ENCODE data around the gene RET. TPM values are rescaled to one million over a fixed set of nuclear protein-coding genes. Genes with fewer than 3 reads are reported as not detected.

Gene RET
- total RNA-seq, 2 donors from 2014 or later: 0.34 TPM; not detected in 1

DNA sequence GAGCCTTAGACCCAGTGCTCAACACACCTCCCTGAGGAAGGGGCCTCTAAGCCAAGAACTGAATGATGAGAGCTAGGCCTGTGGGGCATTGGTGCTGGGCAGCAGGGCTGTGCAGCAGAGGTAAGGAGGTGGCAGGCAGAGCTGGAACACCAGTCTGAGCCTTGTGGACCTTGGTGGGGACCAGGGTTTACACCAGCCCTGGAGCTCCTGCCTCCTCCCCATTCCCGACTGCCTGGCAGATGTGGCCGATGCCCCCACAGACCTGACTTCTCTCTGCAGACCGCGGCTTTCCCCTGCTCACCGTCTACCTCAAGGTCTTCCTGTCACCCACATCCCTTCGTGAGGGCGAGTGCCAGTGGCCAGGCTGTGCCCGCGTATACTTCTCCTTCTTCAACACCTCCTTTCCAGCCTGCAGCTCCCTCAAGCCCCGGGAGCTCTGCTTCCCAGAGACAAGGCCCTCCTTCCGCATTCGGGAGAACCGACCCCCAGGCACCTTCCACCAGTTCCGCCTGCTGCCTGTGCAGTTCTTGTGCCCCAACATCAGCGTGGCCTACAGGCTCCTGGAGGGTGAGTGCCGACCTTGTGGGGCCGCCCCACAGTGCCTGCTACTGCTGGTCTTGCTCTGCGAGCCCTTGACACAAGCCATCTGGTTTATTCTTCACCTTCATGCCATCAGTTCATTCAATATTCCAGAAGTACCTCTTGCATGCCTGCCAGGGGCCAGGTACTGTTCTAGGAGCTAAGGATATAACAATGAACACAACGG, 25.4 kb downstream of the RET start:
- Mint-ChIP-seq H3K36me3 (ENCODE audit: low read depth) (no peaks in the 10 kb centered on the region), H3K4me3 (no peak overlapping the region), H3K4me1 (peaks cover 8% of the 10 kb centered on the region), H3K27me3 (peaks cover 40% of the 10 kb centered on the region), H3K27ac (no peak overlapping the region)
- H3K9me3 ChIP-seq (ENCODE audit: control insufficient read depth, low read length, poor library complexity, severe bottlenecking): no peaks in the 10 kb centered on the region
- DNase-seq (no peak), ATAC-seq (no peak)

DNA sequence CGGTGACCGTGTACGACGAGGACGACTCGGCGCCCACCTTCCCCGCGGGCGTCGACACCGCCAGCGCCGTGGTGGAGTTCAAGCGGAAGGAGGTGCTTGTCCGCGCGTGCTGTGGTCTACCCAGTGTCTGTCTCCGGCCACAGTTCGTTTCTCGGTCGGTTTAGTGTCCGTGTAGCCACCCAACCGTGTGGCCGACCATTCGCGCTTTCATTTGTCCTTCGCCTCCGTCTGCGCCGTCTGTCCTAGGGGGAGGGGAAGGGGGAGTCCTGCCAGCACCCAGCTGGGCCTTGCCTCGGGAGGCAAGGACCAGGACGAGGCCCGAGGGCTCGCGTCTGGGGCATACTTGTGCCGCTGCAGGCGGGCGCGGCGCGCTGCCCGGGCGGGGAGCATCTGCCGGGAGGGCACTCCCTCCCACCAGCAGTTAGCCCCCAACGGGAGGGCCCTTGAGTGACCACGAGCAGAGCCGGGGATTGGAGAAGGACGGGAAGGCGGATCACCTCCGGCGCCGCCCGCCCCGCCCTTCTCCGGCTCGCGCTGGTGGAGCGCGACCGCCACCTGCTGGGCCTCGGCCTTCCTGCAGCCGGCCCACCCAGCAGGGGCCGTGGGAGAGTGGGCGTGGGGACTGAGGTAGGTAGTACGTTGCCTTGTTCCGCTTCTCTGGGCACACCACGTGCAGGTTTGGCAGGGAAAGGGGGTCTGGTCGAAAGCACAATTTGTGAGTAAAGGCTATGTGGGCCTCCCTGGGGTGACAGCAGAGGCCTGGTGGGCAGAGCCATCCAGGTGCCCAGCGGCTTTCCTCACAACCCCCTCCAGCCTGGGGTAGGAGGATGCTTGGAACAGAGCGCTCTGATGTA, 28.5 kb downstream of the RET start:
- Mint-ChIP-seq H3K27me3 (peaks cover 24% of the 10 kb centered on the region), H3K36me3 (ENCODE audit: low read depth) (no peaks in the 10 kb centered on the region), H3K27ac (peak overlapping the region; percentile 8), H3K4me3 (peak overlapping the region; percentile 88), H3K4me1 (peaks cover 8% of the 10 kb centered on the region)
- DNase-seq (peak; percentile 71 to 75 (median 73)), ATAC-seq (peak; percentile 95)
- H3K9me3 ChIP-seq (ENCODE audit: control insufficient read depth, low read length, poor library complexity, severe bottlenecking): no peaks in the 10 kb centered on the region

DNA sequence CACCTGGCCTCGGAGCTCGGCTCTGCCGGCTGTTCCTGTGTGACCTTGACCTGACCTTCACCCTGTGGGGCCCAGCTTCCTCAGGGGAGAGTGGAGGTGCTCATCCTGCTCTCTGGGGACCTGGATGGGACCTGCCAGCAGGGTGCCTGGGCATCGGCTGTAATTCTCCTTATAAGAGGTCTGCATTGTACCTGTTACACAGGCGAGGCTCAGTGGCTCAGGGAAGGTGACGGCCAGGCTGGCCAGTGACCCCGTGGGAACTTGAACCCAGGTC, 29.0 kb downstream of the RET start:
- no peak for DNase-seq
- H3K4me1 Mint-ChIP-seq: peaks cover 8% of the 10 kb centered on the region
- no peaks in the 10 kb centered on the region for H3K9me3 ChIP-seq (ENCODE audit: control insufficient read depth, low read length, poor library complexity, severe bottlenecking)
- no peak for ATAC-seq
- no peak overlapping the region for H3K4me3 Mint-ChIP-seq
- H3K36me3 Mint-ChIP-seq (ENCODE audit: low read depth): no peaks in the 10 kb centered on the region
- no peak overlapping the region for H3K27ac Mint-ChIP-seq
- peaks cover 21% of the 10 kb centered on the region for H3K27me3 Mint-ChIP-seq

DNA sequence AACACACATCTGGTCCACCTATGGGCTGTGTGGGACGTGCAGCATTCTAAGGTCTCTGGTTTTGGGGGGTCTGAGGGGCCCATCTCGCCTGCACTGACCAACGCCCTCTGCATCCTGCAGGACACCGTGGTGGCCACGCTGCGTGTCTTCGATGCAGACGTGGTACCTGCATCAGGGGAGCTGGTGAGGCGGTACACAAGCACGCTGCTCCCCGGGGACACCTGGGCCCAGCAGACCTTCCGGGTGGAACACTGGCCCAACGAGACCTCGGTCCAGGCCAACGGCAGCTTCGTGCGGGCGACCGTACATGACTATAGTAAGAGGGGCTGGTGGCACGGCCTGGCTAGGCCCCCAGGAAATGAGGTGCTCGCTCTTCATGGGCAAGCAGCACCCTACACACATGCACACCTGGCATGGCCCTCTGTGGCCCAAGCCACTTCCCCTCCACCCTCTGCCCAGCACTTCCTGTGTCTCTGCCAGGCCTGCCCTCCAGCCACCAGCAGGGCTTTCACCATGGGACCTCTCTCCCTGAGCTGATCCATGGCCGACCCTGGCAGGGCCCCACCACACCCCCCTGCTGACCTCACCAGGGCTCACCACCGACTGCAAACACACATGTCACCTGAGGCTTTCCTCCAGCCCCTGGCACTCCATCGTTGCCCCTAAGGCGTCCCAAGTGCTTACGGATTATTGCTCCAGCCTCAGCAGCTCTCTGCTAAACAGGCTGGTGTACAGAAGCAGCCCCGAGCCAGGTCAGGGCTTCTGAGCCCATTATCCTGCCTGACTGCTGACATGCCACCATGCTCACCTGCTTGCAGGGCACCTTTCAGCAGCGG, 29.6 kb downstream of the RET start:
- H3K27me3 Mint-ChIP-seq: peaks cover 21% of the 10 kb centered on the region
- no peaks in the 10 kb centered on the region for H3K9me3 ChIP-seq (ENCODE audit: control insufficient read depth, low read length, poor library complexity, severe bottlenecking)
- ATAC-seq (no peak), DNase-seq (no peak)
- no peak overlapping the region for H3K27ac Mint-ChIP-seq
- H3K4me3 Mint-ChIP-seq: peak overlapping the region; percentile 56
- peaks cover 8% of the 10 kb centered on the region for H3K4me1 Mint-ChIP-seq
- H3K36me3 Mint-ChIP-seq (ENCODE audit: low read depth): no peaks in the 10 kb centered on the region

DNA sequence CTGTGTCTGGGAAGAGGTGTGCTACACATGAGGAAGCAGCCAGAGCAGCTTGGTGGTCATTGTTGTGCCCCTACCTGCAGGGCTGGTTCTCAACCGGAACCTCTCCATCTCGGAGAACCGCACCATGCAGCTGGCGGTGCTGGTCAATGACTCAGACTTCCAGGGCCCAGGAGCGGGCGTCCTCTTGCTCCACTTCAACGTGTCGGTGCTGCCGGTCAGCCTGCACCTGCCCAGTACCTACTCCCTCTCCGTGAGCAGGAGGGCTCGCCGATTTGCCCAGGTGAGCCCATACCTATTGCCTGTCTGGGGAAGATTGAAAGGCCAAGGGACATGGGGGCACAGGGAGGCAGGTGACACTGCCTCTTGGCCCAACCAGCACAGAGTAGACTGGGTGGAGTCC, 32.1 kb downstream of the RET start:
- ATAC-seq (no peak), DNase-seq (no peak)
- Mint-ChIP-seq H3K27ac (no peak overlapping the region), H3K4me1 (peaks cover 2% of the 10 kb centered on the region), H3K36me3 (ENCODE audit: low read depth) (no peaks in the 10 kb centered on the region), H3K27me3 (peaks cover 2% of the 10 kb centered on the region), H3K4me3 (no peak overlapping the region)
- H3K9me3 ChIP-seq (ENCODE audit: control insufficient read depth, low read length, poor library complexity, severe bottlenecking): no peaks in the 10 kb centered on the region

DNA sequence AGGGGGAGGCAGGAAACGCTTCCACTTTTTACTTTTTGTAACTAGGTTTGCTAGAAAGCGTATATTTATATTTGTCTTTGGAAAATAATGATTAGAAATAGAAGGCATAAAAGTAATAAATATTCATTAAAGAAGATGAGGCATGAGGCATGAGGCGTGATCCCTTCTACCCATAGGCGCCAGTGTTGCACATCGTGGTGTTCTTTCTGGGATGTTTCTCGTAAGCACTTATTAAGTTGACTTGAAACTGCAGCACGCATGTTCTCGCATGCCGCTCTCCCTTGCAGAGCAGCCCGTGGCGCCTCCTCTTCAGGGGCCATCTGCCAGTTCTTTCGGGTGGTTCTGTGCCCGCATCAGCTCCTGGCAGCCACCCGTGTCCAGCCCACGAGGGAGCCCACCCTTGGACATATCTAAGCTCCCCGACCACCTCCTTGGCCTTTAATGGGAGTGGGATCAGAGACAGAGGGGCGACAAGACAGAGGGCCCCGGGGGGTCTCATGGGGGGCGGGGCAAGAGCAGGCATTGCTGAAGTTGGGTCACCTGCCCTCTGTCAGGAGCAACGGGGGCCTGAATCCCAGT, 32.9 kb downstream of the RET start:
- no peaks in the 10 kb centered on the region for H3K27me3 Mint-ChIP-seq
- DNase-seq (no peak), ATAC-seq (no peak)
- H3K4me1 Mint-ChIP-seq: peaks cover 2% of the 10 kb centered on the region
- H3K4me3 Mint-ChIP-seq: no peak overlapping the region
- no peaks in the 10 kb centered on the region for H3K36me3 Mint-ChIP-seq (ENCODE audit: low read depth)
- no peak overlapping the region for H3K27ac Mint-ChIP-seq
- H3K9me3 ChIP-seq (ENCODE audit: control insufficient read depth, low read length, poor library complexity, severe bottlenecking): no peaks in the 10 kb centered on the region

DNA sequence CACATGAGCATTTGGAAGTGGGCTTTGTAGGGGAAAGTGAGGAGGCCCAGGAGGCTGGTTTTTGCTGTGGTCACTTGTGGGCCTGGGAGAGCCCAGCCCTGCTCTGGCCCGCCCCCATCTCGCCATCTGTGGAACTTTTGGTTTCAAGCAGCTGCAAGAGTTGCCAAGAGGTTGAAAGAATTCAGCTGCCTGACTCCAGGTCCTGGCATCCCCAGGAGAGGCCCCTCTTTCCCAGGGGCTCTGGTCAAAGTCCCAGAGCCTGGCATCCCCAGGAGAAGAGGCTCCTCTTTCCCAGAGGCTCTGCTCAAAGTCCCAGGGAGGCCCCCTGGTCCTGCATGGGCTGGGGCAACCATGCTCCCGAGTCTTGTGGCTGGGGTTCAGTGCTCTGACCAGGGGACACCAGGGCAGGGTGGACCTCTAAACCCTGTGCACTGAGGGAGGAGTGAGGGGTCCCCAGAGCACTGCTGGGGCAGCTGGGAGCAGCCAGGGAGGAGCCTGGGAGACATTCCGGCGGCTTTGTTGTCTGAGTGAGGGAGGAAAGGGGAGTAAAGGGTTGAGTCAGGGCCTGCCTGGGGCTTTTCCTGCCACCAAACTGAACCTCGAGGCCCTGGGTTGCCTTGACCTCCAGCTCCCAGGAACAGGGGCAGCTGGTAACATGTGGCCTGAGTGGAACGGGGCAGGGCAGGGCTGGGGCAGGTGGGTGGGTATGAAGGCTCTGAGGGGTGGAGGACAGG, 33.6 kb downstream of the RET start:
- no peaks in the 10 kb centered on the region for H3K9me3 ChIP-seq (ENCODE audit: control insufficient read depth, low read length, poor library complexity, severe bottlenecking)
- Mint-ChIP-seq H3K36me3 (ENCODE audit: low read depth) (no peaks in the 10 kb centered on the region), H3K4me1 (peaks cover 2% of the 10 kb centered on the region), H3K4me3 (no peak overlapping the region), H3K27ac (no peak overlapping the region), H3K27me3 (no peaks in the 10 kb centered on the region)
- no peak for ATAC-seq
- DNase-seq: no peak

DNA sequence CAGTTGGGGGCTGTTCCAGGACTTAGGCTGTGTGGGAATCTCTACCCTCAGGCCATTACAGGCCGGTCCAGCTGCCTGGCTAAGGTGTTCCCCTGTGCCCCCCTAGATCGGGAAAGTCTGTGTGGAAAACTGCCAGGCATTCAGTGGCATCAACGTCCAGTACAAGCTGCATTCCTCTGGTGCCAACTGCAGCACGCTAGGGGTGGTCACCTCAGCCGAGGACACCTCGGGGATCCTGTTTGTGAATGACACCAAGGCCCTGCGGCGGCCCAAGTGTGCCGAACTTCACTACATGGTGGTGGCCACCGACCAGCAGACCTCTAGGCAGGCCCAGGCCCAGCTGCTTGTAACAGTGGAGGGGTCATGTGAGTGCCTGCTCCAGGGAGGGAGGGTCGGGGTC, 34.2 kb downstream of the RET start:
- Mint-ChIP-seq H3K27me3 (no peaks in the 10 kb centered on the region), H3K27ac (no peak overlapping the region), H3K4me1 (no peaks in the 10 kb centered on the region), H3K4me3 (no peak overlapping the region), H3K36me3 (ENCODE audit: low read depth) (no peaks in the 10 kb centered on the region)
- no peak for DNase-seq
- ATAC-seq: no peak
- no peaks in the 10 kb centered on the region for H3K9me3 ChIP-seq (ENCODE audit: control insufficient read depth, low read length, poor library complexity, severe bottlenecking)

DNA sequence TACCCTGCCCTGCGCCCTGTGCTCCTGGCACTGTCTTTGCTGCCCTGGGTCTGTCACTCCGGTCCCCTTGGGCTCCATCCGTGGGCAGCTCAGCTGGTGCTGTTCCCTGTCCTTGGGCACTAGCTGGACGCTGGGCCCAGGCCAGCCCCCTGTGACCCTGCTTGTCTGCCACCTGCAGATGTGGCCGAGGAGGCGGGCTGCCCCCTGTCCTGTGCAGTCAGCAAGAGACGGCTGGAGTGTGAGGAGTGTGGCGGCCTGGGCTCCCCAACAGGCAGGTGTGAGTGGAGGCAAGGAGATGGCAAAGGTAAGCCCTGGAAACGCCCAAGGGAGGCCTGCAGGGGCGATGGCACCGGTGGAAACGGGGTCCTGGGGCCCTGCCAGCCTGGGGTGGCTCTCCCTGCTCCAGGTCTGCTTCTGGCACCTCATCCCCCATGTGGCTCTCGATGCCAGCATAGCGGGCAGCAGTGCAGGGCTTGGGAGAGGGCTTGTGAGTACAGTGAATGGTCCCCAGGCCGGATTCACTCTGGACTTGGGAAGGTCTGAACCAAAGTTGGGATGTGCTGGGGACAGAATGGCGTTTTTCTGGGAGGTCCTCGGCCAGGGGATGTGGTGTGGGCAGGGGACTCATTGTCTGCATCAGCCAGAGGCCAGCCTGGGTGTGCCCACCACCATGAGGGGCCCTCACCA, 35.2 kb downstream of the RET start:
- no peaks in the 10 kb centered on the region for H3K27me3 Mint-ChIP-seq
- H3K9me3 ChIP-seq (ENCODE audit: control insufficient read depth, low read length, poor library complexity, severe bottlenecking): no peaks in the 10 kb centered on the region
- H3K4me1 Mint-ChIP-seq: no peaks in the 10 kb centered on the region
- no peak overlapping the region for H3K27ac Mint-ChIP-seq
- H3K36me3 Mint-ChIP-seq (ENCODE audit: low read depth): no peaks in the 10 kb centered on the region
- ATAC-seq: no peak
- H3K4me3 Mint-ChIP-seq: no peak overlapping the region
- DNase-seq: no peak

DNA sequence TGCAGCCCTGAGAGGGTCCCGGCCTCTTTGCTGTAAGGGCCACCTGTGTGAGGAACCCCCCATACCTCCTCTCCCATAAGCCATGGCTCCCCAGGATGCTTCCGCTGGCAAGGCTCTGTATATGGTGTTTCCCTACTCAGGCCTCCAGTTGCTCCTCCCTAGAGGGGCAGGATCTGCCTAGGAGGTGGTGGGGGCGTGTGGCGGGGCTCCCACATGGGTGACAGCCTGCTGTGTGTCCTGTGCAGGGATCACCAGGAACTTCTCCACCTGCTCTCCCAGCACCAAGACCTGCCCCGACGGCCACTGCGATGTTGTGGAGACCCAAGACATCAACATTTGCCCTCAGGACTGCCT, 35.7 kb downstream of the RET start:
- DNase-seq: no peak
- Mint-ChIP-seq H3K27ac (no peak overlapping the region), H3K4me3 (no peak overlapping the region), H3K4me1 (no peaks in the 10 kb centered on the region), H3K36me3 (ENCODE audit: low read depth) (no peaks in the 10 kb centered on the region), H3K27me3 (no peaks in the 10 kb centered on the region)
- no peaks in the 10 kb centered on the region for H3K9me3 ChIP-seq (ENCODE audit: control insufficient read depth, low read length, poor library complexity, severe bottlenecking)
- no peak for ATAC-seq

DNA sequence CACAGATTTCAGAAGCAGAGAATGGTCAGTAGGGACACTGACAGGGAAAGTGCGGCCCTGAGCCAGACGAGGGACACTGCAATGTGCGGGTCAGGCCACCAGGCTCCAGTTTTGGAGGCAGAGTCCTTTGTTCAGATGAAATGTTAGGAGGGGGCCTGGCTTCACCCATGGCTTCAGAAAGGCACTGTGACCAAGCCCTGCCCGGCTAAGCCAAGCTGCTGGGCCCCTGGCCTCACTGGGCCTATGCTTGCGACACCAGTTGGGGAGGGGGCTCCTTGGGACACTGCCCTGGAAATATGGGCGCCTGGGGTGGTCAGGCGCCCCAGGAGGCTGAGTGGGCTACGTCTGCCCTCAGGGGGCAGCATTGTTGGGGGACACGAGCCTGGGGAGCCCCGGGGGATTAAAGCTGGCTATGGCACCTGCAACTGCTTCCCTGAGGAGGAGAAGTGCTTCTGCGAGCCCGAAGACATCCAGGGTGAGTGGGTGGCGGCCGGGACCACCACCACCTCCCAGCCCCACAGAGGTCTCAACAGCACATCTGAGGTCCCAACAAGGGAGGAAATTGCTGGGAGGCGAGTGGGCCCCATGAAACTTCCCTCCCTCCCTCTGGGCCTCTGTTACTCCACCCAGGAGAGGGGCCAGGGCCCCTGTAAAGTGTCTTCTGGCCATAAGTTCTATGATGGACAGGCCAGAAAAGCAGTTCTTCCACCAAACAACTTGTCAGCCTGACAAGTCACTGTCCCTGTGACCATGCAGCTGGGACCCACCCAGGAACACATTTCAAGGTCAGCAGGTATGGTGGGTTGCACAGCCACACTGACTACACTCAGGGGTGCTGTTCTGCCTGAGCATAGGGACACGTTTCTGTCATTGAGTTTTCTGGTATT, 36.6 kb downstream of the RET start:
- Mint-ChIP-seq H3K27me3 (no peaks in the 10 kb centered on the region), H3K4me3 (no peak overlapping the region), H3K4me1 (no peaks in the 10 kb centered on the region), H3K36me3 (ENCODE audit: low read depth) (no peaks in the 10 kb centered on the region), H3K27ac (no peak overlapping the region)
- DNase-seq: no peak
- ATAC-seq: no peak
- H3K9me3 ChIP-seq (ENCODE audit: control insufficient read depth, low read length, poor library complexity, severe bottlenecking): no peaks in the 10 kb centered on the region

Measured in T-helper 17 cell (primary cell).